Esophagus squamous epithelium (tissue), 4 donors: ENCODE results near the gene DYNLRB2.

Source experiments
- CTCF ChIP-seq, 6 experiments: fragments of 450-650 bp in 4 of 6; fragments of 200-600 bp in 2 of 6; sonication (generic) in 2 of 6; IDR thresholded peaks; one replicate each; pipeline ENCODE4 v1.5.1; 2016 to 2019; ENCODE audit warnings: antibody characterized with exemption in 6 of 6, mild to moderate bottlenecking in 4 of 6, moderate library complexity in 4 of 6
- POLR2A ChIP-seq, 4 donors: fragments of 450-650 bp; IDR thresholded peaks; one replicate each; pipeline ENCODE4 v1.6.1; 2017; ENCODE audit warnings: antibody characterized with exemption in 4 of 4, mild to moderate bottlenecking in 4 of 4, moderate library complexity in 3 of 4

GRCh38 chr16:80594756-80595155 is 54.0 kb downstream of the DYNLRB2 start:
- TF ChIP-seq CTCF (IDR thresholded peaks at IDR 0.05) (no peak), POLR2A (IDR thresholded peaks at IDR 0.05) (no peak)
